ENCODE data around the gene NEK6. TPM values are rescaled to one million over a fixed set of nuclear protein-coding genes. Genes with fewer than 3 reads are reported as not detected.
A peak's percentile ranks its signal among the peaks of the same experiment; 100 is the strongest.

NEK6 gene
- total and polyA plus RNA-seq, 8 donors = 38.4 to 132 (median 45.0) TPM

DNA sequence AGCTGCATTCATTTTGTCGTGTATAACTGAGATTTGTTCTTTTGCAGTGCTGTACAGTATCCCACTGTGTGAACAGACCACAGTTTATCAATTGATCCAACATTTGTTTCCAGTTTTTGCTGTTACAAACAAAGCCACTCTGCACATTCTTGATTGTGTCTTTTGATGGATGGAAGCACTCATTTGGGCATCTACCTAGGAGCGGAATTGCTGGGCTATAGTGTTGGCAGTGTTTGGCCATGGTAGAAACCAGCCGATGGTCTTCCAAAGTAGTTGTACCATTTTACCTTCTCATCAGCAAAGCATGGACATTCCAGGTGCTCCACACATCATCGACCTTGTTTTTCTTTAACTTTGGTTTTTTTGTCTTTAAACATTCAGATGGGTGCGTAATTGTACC lies 79.8 kb downstream of the NEK6 start:
- Histone ChIP-seq H3K9me3 (no peaks in the 10 kb centered on the region), H3K4me1 (peaks cover 3 to 8% of the 10 kb centered on the region in 2 donors), H3K27me3 (no peaks in the 10 kb centered on the region), H3K27ac (no peak overlapping the region), H3K36me3 (peaks cover 0 to 95% of the 10 kb centered on the region in 2 donors), H3K4me3 (no peak overlapping the region)
- ATAC-seq (no peak), DNase-seq (no peak)
- intact Hi-C loops (cut with DNase I) = no loop called here
- TF ChIP-seq, protein P1, sequence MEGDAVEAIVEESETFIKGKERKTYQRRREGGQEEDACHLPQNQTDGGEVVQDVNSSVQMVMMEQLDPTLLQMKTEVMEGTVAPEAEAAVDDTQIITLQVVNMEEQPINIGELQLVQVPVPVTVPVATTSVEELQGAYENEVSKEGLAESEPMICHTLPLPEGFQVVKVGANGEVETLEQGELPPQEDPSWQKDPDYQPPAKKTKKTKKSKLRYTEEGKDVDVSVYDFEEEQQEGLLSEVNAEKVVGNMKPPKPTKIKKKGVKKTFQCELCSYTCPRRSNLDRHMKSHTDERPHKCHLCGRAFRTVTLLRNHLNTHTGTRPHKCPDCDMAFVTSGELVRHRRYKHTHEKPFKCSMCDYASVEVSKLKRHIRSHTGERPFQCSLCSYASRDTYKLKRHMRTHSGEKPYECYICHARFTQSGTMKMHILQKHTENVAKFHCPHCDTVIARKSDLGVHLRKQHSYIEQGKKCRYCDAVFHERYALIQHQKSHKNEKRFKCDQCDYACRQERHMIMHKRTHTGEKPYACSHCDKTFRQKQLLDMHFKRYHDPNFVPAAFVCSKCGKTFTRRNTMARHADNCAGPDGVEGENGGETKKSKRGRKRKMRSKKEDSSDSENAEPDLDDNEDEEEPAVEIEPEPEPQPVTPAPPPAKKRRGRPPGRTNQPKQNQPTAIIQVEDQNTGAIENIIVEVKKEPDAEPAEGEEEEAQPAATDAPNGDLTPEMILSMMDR (IDR thresholded peaks at IDR 0.05) = no peak

DNA sequence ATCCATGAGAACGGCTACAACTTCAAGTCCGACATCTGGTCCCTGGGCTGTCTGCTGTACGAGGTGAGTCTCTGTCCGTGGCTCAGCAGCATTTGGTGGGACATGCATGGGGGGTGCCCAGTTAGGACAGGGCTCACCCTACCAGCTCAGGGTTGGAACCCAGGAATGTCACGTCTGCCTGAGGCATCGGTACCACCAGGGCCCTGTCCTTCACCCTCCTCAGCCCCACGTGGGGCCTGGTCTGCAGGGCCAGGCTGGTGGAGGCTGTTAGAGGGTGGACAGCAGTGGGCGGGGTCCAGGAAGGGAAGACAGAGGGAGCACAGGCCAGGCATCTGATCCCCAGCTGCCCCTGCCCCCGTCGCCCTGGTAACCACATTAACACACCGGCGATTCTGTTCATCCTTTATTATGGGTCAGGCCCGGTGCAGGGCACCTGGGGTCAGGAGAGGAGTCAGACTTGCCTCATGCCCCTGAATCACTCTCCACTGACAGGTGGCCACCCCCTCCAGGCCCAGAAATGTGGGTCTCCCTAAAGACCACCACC lies 81.9 kb downstream of the NEK6 start:
- ATAC-seq (no peak), DNase-seq (peak in 1 of 4 donors; percentile 47)
- Histone ChIP-seq H3K4me3 (no peak overlapping the region), H3K4me1 (peaks cover 3 to 12% of the 10 kb centered on the region in 2 donors), H3K9me3 (no peaks in the 10 kb centered on the region), H3K27ac (no peak overlapping the region), H3K36me3 (peaks cover 0 to 91% of the 10 kb centered on the region in 2 donors), H3K27me3 (no peaks in the 10 kb centered on the region)
- TF ChIP-seq, protein P1 (IDR thresholded peaks at IDR 0.05) = no peak
- intact Hi-C loops (cut with DNase I) = no loop called here

DNA sequence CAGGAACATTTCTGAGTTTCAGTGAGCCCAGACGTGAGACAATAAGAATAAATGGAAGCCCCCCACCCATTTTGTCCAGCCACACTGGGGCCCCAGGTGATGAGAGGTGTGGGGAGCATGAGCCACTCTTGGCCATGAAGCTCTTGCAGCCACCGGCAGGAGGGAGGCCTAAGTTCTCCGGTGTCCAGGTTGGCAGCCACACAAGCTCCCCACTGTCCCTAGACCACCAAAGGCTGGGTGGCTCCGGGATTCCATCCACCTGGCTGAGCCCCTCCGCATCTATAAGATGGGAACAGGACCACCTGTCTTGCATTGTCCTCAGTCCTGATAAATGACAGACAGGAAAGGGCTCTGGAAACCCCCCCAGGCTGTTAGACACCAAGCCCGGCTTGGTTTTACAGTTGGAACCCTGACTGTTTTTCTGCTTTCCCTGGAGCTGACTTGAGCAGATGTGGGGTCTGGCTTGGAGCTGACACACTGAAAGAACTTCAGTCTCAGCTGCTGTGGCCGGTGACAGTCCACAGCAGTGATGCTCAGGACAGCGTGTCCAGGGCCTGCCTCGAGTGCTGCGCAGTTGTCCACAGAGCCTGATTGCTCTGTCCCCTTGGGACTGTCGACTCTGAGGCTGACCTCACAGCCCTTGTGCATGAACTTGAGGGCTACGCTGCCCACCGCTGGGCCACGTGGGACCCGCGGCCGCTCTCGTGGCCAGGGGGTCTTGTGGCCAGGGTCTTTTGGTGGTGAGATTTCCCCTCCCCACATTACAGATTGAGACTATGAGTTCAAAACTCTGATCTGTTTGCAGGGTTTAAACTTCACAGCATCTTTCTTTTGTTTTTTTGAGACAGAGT lies 82.7 kb downstream of the NEK6 start:
- intact Hi-C loops (cut with DNase I) = no loop called here
- Histone ChIP-seq H3K4me3 (no peak overlapping the region), H3K27me3 (no peaks in the 10 kb centered on the region), H3K36me3 (peaks cover 0 to 91% of the 10 kb centered on the region in 2 donors), H3K9me3 (no peaks in the 10 kb centered on the region), H3K4me1 (peaks cover 3 to 12% of the 10 kb centered on the region in 2 donors), H3K27ac (no peak overlapping the region)
- DNase-seq (peak in 1 of 4 donors; percentile 24), ATAC-seq (no peak)
- TF ChIP-seq, protein P1 (IDR thresholded peaks at IDR 0.05) = no peak

DNA sequence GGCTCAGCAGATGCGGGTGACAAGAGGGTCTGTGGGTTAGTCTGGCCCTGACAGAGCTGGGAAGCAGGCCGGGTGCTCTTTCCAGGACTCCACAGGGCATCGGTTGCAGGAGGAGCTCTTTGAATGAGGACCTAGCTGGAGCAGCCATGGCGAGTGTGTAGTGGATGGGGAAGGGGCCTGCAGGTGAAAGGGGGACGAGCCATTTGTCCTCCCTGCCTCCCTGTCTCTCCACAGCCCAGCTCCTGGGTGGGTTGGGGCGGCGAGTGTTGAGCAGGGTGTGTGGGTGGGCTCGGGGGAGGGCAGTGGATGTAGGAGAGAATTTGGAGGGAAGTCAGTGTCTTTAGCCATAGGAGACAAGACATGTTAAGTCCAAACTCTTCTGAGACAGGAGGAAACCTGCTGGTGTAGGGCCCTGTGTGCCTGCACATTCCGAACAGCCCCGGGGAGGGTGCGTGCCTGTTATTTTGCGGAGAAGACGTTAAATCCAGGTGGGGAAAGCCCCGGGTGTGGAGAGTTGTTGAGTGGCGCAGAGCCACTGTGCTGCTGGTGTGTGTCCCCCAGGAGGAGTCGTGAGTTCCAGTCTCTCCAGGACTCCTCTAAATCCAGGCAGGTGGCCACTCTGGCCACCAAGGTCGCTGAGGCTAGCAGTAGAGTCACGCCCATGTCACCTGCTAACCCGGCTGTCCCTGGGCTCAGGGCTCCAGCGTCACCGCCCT lies 83.9 kb downstream of the NEK6 start:
- Histone ChIP-seq H3K27me3 (no peaks in the 10 kb centered on the region), H3K27ac (no peak overlapping the region), H3K4me1 (peaks cover 3 to 12% of the 10 kb centered on the region in 2 donors), H3K9me3 (no peaks in the 10 kb centered on the region), H3K36me3 (peaks cover 0 to 91% of the 10 kb centered on the region in 2 donors), H3K4me3 (no peak overlapping the region)
- DNase-seq (peak in 1 of 4 donors; percentile 53), ATAC-seq (no peak)
- TF ChIP-seq, protein P1 (IDR thresholded peaks at IDR 0.05) = no peak
- intact Hi-C loops (cut with DNase I) = no loop called here

DNA sequence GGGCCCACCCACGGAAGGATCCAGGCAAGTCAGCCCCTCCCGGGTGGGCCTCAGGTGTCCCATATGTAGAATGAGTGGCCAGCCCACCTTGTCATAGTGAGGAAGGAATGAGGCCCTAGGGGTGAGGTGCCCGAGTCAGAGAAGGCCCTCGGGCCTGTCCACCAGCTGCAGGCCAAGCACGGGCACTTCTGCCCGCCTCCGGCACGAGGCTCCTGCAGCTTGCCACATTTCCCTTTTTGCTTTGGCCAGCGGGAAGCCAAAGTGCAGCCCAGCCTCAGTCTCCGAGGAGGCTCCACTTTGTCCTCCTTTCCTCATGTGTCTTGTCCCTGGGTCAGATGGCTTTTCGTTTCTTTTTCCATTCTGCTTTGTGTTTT lies 84.6 kb downstream of the NEK6 start:
- Histone ChIP-seq H3K4me1 (peaks cover 3 to 12% of the 10 kb centered on the region in 2 donors), H3K27ac (peak overlapping the region; percentile 47 to 49), H3K4me3 (no peak overlapping the region), H3K9me3 (no peaks in the 10 kb centered on the region), H3K27me3 (no peaks in the 10 kb centered on the region), H3K36me3 (peaks cover 0 to 91% of the 10 kb centered on the region in 2 donors)
- intact Hi-C loops (cut with DNase I) = no loop called here
- DNase-seq (peak in 1 of 4 donors; percentile 79), ATAC-seq (peak; percentile 9)
- TF ChIP-seq, protein P1 (IDR thresholded peaks at IDR 0.05) = no peak

Data from left lung (tissue), 10 donors.